Left renal pelvis (tissue), 4 donors: ENCODE results near the gene OTX1. TPM values are rescaled to one million over a fixed set of nuclear protein-coding genes. Genes with fewer than 3 reads are reported as not detected.
"Not testable (repeated sequence)": the region's sequence is repeated elsewhere in the genome, so short reads cannot be mapped to it uniquely, and the experiment has no call there.

Source experiments
- DNase-seq, 4 donors: peaks; one replicate each; pipeline ENCODE4 v3.0.0-alpha.2; 2013; ENCODE audit warnings: low read depth in 4 of 4, low spot score in 3 of 4
- polyA plus RNA-seq, 4 donors: library from polyadenylated mRNA; unstranded; fragments of 120-200 nt; gene quantifications; one replicate each; pipeline ENCODE4 v1.2.1, GENCODE V29; 2013; ENCODE audit not compliant: insufficient read length in 4 of 4

OTX1 gene
- polyA plus RNA-seq, 4 donors = 0.08 TPM; not detected in 3

DNA sequence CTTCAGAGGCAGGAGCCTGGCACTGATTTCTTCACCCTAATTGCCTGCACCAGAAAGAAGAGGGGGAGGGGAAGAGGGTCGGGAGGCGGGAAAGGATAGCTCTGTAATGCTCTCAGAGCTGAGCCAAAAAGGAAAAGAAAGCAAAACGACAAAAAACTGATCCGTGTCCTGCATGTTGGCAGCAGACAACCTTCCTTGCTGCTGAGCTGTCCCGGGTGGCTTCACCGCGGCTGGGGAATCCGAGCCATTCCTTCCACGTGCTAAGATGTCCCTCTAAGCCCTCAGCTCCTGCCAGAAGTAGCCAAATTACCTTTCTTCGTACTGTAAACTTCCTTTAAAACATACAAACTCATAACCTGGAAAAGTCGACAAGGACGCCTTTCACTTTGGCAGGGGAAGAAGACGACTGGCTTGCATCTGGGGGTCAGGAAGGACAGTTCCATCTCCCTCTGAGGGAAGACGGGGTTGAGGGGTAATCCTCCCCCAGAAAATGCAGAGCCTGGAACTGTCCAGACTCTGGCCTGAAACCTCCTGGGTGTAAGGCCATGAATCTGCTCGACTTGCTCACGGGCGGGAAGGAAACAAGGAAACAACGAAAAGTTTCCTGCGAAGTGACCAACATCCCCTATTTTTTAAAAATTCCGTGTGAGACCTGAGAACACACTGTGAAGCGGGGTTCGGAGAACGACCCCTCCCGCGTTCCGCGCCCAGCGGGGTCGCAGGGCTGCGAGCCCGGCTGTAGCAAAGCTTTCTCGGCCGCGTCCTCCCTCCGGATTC is 7.7 kb downstream of the OTX1 start:
- DNase-seq = no peak

DNA sequence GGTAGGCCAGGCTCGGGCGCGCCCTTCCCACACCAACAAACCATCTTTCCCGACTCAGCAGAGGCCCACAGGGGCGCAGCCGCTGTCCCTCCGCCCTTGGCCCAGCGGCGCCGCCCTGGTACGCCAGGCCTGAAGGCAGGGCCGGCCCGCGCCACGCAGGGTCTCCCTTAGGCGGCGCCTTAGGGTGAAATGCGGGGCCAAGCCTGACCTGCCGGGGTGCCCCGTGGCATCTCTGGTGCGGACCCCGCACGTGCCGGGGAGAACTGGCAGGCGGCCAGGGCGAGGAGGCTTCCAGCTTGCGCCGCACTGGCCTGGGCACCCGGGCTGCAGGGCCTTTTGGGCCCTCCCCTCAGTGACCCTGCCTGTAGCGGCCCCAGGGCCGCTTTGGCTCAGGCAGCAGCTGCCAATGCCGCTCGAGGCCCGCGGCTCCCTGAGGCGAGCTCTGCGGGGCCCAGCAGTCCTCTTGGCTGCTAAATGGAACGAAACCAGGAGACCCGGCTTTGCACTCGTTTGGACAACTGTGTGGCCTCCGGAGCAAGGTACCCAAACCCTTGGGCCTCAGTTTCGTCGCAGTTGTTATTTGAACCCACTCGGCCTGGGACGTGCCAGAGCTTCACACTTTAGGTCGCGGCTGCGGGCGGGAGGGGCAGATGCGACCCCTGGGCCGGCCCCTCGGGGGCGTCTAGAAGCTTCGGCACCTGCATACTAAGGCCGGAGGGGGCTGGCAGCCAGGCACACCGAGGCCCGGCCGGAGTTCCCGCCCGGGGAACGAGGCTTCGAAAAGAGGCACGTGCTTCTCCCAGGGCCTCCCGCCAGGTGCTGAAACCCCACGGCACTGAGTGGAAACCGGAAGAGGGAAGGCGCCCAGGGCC is 8.5 kb downstream of the OTX1 start:
- DNase-seq = no peak

DNA sequence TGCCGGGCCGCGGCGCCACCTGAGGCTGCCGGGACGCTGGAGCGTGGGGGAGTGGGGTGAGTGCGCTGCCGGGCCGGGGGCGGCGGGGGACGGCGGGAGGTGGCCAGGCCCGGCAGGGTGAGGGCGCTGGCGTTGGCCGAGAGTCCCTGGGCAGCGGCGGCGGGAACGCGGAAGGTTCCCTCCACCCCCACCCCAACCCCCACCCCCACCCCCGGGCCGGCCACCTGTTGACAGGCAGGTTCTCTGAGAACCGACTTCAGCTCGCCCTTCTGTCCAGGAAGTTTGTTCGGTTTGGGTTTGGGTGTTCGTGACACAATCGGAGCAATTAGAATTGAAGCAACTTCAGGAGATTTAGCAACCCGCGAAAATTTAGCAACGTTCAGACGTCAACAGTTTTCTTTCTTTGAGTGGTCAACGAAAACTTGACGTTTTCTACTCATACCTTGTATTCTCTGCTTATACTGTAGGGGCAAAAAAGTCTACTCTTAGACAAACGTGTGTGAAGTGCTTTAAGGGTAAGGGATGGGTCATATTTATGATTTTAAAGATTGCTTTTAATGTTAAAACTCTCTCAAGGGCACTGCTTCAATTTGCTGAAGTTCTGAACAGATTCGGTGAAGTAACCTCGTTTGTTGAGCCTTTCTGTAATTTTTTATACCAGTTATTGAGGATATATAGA is 9.3 kb downstream of the OTX1 start:
- DNase-seq = no peak

DNA sequence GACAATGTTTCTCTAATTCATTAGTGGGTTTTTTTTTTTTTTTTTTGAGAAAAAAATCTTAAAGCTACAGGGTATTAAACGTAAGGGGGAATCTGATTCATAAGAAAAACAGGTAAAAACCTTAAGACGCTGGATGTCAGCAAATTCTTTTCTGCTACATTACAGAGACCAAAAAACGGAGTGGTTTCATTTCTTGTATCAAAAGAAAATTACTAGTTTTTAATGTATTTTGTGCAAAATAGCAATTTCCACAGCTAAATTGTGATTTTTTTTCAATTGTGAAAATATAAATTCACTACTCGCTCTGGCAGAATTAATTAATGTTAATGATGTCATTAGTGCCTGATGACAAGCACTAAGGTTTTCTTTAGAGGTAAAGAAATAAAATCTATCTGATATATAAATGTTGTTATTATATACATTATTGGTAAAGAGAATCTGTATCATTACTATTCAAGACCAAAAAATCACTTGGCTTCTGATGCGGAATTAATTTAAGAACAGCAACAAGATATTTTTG is 9.9 kb downstream of the OTX1 start:
- no peak for DNase-seq

DNA sequence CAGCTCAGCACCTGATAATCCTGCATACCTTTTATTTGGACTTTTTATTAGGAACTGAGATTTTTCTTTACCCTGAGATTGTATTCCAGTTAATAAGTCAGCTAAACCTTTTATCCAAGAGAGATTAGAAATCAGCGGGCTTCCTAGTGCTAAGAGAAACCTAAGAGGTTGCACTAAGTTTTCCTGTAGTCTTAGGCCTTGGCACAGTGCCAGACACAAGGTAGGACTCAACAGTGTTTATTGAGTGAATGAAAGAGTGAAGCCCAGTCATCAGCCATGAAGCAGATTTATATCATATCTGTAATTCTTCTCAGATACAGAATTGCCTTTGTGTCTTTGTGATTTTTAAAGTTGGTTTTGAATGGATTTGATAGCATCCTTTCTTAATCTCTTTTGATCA is 13.6 kb downstream of the OTX1 start:
- no peak for DNase-seq

DNA sequence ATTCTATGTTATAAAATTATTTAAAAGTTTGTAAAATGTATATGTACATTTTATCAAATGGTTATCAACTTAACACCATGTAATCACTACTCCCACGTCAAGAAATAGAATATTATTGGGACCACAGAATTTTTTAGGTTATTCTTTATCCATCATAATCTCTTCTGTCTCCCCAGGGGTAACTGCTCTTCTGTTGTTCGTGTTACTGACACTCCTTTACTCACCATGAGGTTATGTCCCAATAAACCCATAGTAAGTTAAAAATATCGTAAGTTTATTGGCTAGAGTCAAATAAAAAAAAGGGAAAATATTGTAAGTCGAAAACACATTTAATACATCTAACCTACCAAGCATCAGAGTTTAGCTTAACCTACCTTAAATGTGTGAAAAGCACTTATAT is 14.0 kb downstream of the OTX1 start:
- no peak for DNase-seq

DNA sequence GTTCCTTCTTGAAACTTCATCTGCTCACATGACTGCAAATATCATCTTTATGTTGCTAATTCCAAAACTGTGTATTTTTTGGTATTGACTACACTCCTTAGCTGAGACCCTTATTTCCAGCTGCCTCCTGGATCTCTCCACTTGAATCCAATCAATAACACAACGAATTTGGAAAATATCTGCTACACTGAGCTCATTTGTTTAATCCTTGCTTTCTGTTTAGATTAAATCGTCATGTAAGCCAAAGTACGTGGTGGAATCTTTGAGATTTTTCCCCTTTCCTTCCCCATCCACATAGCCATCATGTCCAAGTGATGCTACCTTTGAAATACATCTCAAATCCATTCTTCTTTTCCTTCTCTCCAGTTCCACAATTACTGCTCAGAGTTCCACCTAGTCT is 15.6 kb downstream of the OTX1 start:
- DNase-seq = no peak

DNA sequence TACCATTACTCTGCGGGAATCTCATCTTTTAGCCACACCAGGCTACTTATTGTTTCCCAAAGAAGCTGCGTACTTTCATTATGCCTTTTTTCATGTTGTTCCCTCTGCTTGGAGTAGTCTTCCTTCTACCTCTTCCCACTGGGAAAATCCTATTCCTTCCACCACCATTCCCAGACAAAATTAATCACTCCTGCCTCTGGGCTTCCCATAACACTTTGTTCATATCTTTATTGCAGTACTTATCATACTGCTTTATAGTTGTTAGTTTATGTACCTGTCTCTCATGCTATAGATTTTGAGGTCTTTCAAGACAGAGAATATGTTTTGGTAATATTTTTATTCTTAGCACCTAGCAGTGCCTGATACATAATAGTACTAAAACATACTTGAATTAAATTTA is 16.2 kb downstream of the OTX1 start:
- DNase-seq = no peak

DNA sequence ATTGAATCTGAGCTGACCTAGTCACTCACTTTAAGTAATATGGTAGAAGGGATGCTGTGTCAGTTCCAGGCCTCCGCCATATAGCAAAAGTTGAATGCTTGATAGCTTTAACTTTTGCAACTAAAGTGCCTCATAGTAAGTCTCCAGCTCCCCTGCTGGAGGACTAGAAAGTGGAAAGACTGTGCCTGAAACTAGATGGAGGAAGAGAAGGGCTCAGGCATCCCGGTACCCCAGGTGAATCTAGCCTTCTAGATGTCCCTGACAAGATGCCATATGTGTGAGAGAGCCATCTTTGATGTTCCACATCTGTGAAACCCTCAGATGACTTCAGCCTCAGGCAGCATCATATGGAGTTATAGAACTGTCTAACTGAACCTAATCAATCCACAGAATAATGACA is 21.0 kb downstream of the OTX1 start:
- DNase-seq = no peak

DNA sequence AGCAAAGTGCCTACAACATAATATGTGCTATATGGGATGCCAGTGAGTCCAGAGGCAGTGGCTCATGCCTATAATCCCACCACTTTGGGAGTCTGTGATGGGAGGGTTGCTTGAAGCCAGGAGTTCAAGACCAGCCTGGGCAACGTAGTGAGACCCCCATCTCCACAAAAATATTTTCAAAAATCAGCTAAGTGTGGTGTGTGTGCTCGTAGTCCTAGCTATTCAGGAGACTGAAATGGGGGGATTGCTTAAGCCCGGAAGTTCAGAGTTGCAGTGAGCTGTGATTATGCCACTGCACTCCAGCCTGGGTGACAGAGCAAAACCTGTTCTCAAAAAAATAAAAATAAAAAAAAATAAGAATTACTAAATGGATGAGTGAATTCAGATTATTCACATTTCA is 23.4 kb downstream of the OTX1 start:
- no peak for DNase-seq

DNA sequence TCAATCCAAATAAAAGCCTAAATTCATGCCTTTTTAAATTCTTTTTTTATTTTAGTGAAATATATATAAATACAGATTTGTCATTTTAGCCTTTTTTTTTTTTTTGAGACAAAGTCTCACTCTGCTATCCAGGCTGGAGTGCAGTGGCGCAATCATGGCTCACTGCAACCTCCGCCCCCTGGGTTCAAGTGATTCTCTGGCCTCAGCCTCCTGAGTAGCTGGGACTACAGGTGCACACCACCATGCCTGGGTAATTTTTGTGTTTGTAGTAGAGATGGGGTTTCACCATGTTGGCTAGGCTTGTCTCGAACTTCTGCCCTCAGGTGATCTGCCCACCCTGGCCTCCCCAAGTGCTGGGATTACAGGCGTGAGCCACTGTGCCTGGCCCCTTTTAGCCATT is 23.8 kb downstream of the OTX1 start:
- not testable (repeated sequence) for DNase-seq

DNA sequence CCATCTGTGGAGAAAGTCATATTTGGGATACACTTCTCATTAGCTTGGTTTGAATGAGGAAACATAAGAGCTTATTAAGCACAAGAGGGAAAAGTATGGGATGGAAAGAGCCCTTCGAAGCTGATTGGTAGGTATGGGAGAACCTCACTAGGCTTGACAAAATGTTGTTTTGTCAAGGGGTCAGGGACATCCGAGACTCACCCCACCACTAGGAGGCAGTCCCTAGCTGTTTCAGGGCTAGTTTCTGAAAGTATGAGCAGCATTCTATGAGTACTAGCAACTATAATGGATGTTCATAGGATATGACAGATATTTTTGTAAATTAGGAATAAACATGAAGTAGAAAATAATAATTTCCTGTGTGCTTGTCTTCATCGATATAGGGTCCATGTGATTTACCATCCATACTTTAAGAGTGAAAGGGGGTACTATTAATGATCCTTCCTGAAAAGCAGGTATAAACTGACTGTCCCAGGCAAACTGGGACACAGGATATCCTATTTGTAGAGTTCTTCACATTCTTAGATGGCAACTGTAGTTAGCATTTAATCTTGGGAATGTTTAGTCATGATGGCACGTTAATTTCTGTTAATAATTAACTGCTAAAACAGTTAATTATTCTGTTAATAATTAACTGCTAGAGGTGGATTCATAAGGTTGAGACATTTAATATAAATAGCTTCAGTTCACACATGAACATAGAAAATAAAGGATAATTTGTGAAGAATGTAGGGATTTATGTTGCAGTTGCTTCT is 28.4 kb downstream of the OTX1 start:
- DNase-seq = no peak

DNA sequence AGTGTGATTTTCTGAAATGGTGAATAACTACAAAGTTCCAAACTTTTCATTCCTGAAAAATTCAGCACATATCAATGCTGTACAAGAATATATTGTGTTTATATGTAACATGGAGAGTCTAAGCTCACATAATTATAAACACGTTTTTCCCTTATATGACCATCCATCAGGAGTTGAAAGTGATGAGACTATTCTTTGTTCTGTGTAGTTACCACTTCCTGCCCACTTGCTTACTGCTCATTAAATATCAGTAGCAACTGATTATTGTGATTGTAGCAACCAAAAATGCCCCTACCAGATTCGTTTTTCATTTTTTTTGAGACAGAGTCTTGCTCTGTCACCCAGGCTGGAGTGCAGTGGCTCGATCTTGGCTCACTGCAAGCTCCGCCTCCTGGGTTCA is 30.8 kb downstream of the OTX1 start:
- DNase-seq = no peak

DNA sequence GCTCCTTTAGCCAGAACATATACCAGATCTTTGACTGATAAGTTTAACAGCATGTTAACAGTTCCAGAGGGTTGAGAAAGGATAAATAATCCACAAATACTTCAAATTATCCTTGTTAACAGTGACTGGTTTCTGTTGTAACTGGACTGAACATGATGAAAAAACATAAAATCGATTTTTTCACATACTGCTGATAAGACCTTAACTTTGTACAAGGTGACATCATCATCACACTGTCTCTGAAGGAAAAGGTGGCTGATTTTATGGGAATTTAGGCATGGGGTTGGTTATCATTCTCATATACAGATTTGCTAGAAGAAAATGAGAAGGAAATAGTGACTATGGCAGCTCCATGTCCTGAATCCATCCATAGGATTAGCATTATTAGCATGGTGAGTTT is 36.1 kb downstream of the OTX1 start:
- no peak for DNase-seq

DNA sequence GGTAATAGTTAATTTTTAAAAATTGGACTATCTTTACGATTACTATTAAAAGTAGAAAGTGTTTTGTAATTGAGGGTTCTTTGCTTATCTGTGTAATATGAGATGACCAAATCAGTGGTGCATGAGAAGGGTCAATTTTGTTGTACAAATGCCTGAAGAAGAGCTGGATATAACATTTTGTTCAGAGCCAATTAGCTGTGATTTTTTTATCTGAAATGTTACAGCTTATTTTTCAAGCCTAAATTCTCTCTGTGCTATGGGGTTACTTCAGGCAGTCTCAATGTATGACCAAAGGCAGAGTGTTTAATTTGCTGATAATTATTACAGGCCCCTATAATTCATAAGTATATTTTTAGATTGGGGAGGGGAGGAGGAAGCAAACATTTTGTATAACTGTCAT is 41.8 kb downstream of the OTX1 start:
- no peak for DNase-seq

DNA sequence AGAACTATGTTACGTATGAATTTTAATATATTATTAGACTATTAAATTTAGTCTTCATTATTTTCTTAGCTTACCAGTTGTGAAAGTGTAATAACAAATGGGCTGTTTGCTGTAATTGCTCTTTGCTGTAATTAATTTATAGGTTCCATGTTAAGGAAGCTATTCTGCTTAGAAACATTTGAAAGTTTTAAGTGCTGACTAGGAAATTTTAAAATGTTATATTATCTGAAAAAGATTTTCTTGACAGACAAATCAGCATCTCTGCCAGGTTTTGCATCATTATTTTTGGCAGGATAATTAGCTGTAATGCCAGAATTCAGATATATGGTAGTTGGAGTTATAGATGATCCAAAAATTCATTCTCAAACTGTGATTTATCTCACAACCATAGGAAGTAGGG is 42.2 kb downstream of the OTX1 start:
- DNase-seq = no peak

DNA sequence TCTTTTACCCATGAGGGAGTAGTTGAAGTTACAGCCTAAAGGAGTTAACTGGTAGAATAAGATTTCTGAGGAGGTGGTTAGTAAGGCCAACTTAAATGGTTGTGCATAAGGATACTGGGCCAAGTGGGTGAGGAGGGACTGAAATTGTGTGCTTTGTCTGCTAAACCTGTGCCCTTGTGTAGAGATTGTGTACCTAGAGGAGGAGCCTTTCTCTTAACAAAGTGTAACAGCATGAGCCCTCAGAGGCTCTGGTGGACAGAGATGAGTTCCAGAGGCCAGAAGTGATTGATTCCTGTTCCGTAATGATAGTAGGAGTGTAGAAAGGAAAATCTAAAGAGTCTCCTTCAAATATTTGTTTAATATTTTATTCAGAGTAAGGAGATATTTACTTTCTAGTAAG is 42.9 kb downstream of the OTX1 start:
- no peak for DNase-seq

DNA sequence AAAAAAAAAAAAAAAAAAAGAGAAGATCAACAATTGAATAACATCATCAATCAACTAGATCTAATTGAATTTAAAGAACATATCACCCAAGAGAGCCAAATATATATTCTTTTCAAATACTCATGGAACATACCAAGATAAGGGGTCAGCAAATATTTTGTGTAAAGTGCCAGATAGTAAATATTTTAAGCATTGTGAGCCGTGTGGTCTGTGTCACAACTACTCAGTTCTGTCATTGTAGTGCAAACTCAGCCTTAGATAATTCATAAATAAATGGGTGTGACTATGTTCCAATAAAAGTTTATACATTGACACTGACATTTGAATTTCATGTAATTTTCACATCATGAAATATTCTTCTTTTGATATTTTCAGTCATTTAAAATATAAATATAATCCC is 45.9 kb downstream of the OTX1 start:
- DNase-seq = no peak

DNA sequence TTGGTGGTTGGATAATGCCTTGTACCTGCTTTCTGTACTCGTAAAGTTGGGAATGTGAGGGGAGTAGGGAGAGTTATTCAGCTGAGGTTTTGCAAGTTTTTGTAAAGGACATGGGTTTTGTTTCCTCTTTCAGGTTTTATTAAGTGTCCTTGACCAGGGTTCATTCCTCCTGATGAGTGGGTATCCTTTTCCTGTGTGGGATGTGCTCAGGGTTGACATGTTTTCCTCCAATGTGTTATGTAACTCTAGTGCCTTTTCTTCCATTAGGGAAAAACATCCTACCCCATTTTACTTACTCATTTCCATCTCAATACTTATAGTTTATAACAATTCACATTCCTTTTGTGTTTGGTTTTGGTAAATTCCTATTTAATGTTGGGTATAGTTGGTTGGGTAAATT is 48.4 kb downstream of the OTX1 start:
- DNase-seq = no peak

DNA sequence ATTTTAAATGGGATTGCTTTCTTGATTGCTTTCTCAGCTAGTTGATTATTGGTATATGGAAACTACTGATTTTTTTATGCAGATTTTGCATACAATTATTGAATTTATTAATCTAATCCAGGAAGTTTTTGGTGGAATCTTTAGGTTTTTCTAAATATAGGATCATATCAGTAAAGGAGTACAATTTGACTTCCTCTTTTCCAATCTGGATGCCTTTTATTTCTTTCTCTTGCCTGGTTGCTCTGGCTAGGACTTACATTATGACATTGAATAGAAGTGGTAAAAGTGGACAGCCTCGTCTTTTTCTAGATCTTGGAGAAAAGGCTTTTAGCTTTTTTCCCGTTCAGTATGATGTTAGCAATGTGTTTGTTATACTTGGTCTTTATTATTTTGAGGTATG is 51.3 kb downstream of the OTX1 start:
- DNase-seq = no peak

DNA sequence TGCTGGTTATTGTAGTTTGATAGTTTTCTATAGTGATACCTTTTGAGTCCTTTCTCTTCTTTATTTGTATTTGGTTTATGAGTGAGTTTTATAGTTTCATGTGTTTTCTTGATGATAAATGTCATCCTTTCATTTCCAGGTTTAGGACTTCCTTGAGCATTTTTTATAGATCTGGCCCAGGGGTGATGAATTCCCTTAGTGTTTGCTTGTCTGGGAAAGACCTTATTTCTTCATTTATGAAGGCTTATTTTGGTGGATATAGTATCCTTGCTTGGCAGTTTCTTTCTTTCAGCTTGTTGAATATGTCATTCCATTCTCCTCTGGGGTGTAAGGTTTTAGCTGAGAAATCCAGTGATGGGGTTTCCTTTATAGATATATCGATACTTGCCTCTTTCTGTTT is 53.9 kb downstream of the OTX1 start:
- no peak for DNase-seq
